ENCODE results near the gene FAM13B.
"Not testable (repeated sequence)": the region's sequence is repeated elsewhere in the genome, so short reads cannot be mapped to it uniquely, and the experiment has no call there.

FAM13B gene

GRCh38 chr5:137954131-137954879, 78.6 kb downstream of the FAM13B start:
- ChIA-PET POLR2A (interaction anchor here (0.8 kb wide), 1 partner anchor 78 kb away, joined by 3 read pairs; the partner anchor contains the start of gene FAM13B), CTCF (interaction anchor here (0.6 to 1.7 kb wide), 7 partner anchors 7 to 177 kb away, joined by 3 to 8 read pairs (median 3); no protein-coding TSS in a partner anchor)
- no peak overlapping the region for H3K4me3 ChIP-seq (ENCODE audit: low read depth, low read length)
- no peak for TF ChIP-seq CTCF (IDR thresholded peaks at IDR 0.05; ENCODE audit: insufficient read depth, low read length, missing control alignments)
- peak; percentile 74 for DNase-seq (ENCODE audit: low read depth, low spot score)

GRCh38 chr5:137945825-137946224, 87.1 kb downstream of the FAM13B start:
- DNase-seq (ENCODE audit: low read depth, low spot score), result no peak
- no peak overlapping the region for H3K4me3 ChIP-seq (ENCODE audit: low read depth, low read length)
- CTCF ChIA-PET, result no interaction called here
- no peak for TF ChIP-seq CTCF (IDR thresholded peaks at IDR 0.05; ENCODE audit: insufficient read depth, low read length, missing control alignments)
- POLR2A ChIA-PET, result no interaction called here

GRCh38 chr5:137944280-137944679, 88.6 kb downstream of the FAM13B start:
- CTCF ChIA-PET; DNase-seq (ENCODE audit: low read depth, low spot score); H3K4me3 ChIP-seq (ENCODE audit: low read depth, low read length); POLR2A ChIA-PET: not testable (repeated sequence)

GRCh38 chr5:137939331-137939730, 93.5 kb downstream of the FAM13B start:
- no peak overlapping the region for H3K4me3 ChIP-seq (ENCODE audit: low read depth, low read length)
- TF ChIP-seq CTCF (IDR thresholded peaks at IDR 0.05; ENCODE audit: insufficient read depth, low read length, missing control alignments), result no peak
- POLR2A ChIA-PET, result no interaction called here
- DNase-seq (ENCODE audit: low read depth, low spot score), result no peak
- CTCF ChIA-PET, result no interaction called here

GRCh38 chr5:137938751-137939143, 94.1 kb downstream of the FAM13B start:
- ChIA-PET CTCF (no interaction called here), POLR2A (no interaction called here)
- no peak for DNase-seq (ENCODE audit: low read depth, low spot score)
- no peak for TF ChIP-seq CTCF (IDR thresholded peaks at IDR 0.05; ENCODE audit: insufficient read depth, low read length, missing control alignments)
- H3K4me3 ChIP-seq (ENCODE audit: low read depth, low read length), result no peak overlapping the region

GRCh38 chr5:137937994-137938750, 94.7 kb downstream of the FAM13B start:
- ChIA-PET CTCF (interaction anchor here (0.6 to 1.1 kb wide), 2 partner anchors 47 to 98 kb away, joined by 3 read pairs; no protein-coding TSS in a partner anchor), POLR2A (no interaction called here)
- TF ChIP-seq CTCF (IDR thresholded peaks at IDR 0.05; ENCODE audit: insufficient read depth, low read length, missing control alignments), result no peak
- no peak for DNase-seq (ENCODE audit: low read depth, low spot score)
- H3K4me3 ChIP-seq (ENCODE audit: low read depth, low read length), result no peak overlapping the region
